Measurements from ENCODE around the gene CCDC127.

The CCDC127 gene

DNA sequence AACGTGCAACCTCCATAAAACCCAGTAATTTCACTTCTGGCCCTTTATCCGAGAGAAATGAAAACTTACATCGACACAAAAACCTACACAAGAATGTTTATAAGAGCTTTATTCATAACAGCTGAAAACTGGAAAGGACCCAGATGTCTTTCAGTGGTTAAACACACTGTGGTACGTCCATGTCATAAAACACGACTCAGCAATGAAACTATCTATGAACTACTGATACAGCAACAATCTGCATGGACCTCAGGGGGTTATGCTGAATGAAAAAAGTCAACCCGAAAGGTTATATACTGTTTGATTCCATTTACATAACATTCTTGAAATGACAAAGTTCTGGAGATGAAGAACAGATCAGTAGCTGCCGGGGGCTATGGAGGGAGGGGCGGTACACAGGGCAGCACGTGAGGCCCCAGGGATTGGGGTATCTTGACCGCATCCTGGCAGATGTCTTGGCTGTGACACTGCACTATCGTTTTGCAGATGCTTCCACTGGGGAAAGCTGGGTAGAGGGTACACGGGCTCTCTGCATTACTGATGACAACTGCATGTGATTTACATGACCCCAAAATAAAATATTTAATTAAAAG, 4.1 kb downstream of the CCDC127 start:
- TF ChIP-seq, protein P1, sequence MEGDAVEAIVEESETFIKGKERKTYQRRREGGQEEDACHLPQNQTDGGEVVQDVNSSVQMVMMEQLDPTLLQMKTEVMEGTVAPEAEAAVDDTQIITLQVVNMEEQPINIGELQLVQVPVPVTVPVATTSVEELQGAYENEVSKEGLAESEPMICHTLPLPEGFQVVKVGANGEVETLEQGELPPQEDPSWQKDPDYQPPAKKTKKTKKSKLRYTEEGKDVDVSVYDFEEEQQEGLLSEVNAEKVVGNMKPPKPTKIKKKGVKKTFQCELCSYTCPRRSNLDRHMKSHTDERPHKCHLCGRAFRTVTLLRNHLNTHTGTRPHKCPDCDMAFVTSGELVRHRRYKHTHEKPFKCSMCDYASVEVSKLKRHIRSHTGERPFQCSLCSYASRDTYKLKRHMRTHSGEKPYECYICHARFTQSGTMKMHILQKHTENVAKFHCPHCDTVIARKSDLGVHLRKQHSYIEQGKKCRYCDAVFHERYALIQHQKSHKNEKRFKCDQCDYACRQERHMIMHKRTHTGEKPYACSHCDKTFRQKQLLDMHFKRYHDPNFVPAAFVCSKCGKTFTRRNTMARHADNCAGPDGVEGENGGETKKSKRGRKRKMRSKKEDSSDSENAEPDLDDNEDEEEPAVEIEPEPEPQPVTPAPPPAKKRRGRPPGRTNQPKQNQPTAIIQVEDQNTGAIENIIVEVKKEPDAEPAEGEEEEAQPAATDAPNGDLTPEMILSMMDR (IDR thresholded peaks at IDR 0.05; ENCODE audit: poor library complexity, severe bottlenecking): no peak
- Histone ChIP-seq H3K27ac (ENCODE audit: poor library complexity, severe bottlenecking) (no peak overlapping the region), H3K4me1 (ENCODE audit: insufficient read depth, poor library complexity, severe bottlenecking) (peaks cover 3% of the 10 kb centered on the region), H3K27me3 (ENCODE audit: insufficient read depth, poor library complexity, severe bottlenecking) (no peaks in the 10 kb centered on the region), H3K36me3 (ENCODE audit: low read depth) (peaks cover 7% of the 10 kb centered on the region), H3K4me3 (ENCODE audit: severe bottlenecking) (no peak overlapping the region), H3K9me3 (ENCODE audit: severe bottlenecking) (no peaks in the 10 kb centered on the region)
- no peak for ATAC-seq (ENCODE audit: low read depth)
- no peak for DNase-seq (ENCODE audit: low spot score)

- Histone ChIP-seq H3K36me3 (ENCODE audit: low read depth) (peaks cover 26% of the 10 kb centered on the region), H3K4me1 (ENCODE audit: insufficient read depth, poor library complexity, severe bottlenecking) (no peaks in the 10 kb centered on the region), H3K4me3 (ENCODE audit: severe bottlenecking) (no peak overlapping the region), H3K27ac (ENCODE audit: poor library complexity, severe bottlenecking) (no peak overlapping the region), H3K27me3 (ENCODE audit: insufficient read depth, poor library complexity, severe bottlenecking) (no peaks in the 10 kb centered on the region), H3K9me3 (ENCODE audit: severe bottlenecking) (no peaks in the 10 kb centered on the region)
- TF ChIP-seq, protein P1 (IDR thresholded peaks at IDR 0.05; ENCODE audit: poor library complexity, severe bottlenecking): no peak
- DNase-seq (ENCODE audit: low spot score): no peak
- no peak for ATAC-seq (ENCODE audit: low read depth)
These were observed 9.4 kb downstream of the CCDC127 start for GRCh38 chr5:208449-209114.

DNA sequence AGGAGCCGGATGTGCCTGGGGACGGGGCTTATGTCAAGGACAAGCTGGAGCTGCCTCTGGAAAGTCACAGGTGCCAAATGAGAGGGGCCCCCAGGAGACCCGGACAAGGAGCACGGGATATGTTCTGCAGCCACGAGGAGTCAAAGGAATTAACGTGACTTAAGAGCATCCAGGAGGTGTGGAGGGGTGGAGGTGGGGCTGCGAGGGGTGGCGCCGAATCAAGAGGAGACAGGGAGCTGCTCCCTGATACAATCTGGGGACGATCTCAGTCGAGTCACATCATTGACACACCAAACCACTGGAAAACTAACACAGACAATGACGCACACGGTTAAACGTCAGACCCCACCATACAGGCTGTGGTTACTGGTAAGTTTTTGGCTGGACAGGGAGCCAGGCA, 10.4 kb downstream of the CCDC127 start:
- TF ChIP-seq, protein P1 (IDR thresholded peaks at IDR 0.05; ENCODE audit: poor library complexity, severe bottlenecking): no peak
- H3K4me1 ChIP-seq (ENCODE audit: insufficient read depth, poor library complexity, severe bottlenecking): no peaks in the 10 kb centered on the region
- peaks cover 26% of the 10 kb centered on the region for H3K36me3 ChIP-seq (ENCODE audit: low read depth)
- DNase-seq (ENCODE audit: low spot score) (no peak), ATAC-seq (ENCODE audit: low read depth) (no peak)
- no peaks in the 10 kb centered on the region for H3K9me3 ChIP-seq (ENCODE audit: severe bottlenecking)
- no peak overlapping the region for H3K27ac ChIP-seq (ENCODE audit: poor library complexity, severe bottlenecking)
- no peaks in the 10 kb centered on the region for H3K27me3 ChIP-seq (ENCODE audit: insufficient read depth, poor library complexity, severe bottlenecking)
- no peak overlapping the region for H3K4me3 ChIP-seq (ENCODE audit: severe bottlenecking)

GRCh38 chr5:206927-207536, 10.9 kb downstream of the CCDC127 start:
- ATAC-seq (ENCODE audit: low read depth): no peak
- Histone ChIP-seq H3K27me3 (ENCODE audit: insufficient read depth, poor library complexity, severe bottlenecking) (no peaks in the 10 kb centered on the region), H3K36me3 (ENCODE audit: low read depth) (peaks cover 26% of the 10 kb centered on the region), H3K9me3 (ENCODE audit: severe bottlenecking) (no peaks in the 10 kb centered on the region), H3K4me3 (ENCODE audit: severe bottlenecking) (no peak overlapping the region), H3K4me1 (ENCODE audit: insufficient read depth, poor library complexity, severe bottlenecking) (no peaks in the 10 kb centered on the region), H3K27ac (ENCODE audit: poor library complexity, severe bottlenecking) (no peak overlapping the region)
- TF ChIP-seq, protein P1 (IDR thresholded peaks at IDR 0.05; ENCODE audit: poor library complexity, severe bottlenecking): no peak
- DNase-seq (ENCODE audit: low spot score): no peak

- peaks cover 26% of the 10 kb centered on the region for H3K36me3 ChIP-seq (ENCODE audit: low read depth)
- H3K9me3 ChIP-seq (ENCODE audit: severe bottlenecking): no peaks in the 10 kb centered on the region
- TF ChIP-seq, protein P1 (IDR thresholded peaks at IDR 0.05; ENCODE audit: poor library complexity, severe bottlenecking): no peak
- ATAC-seq (ENCODE audit: low read depth): no peak
- DNase-seq (ENCODE audit: low spot score): no peak
- no peaks in the 10 kb centered on the region for H3K27me3 ChIP-seq (ENCODE audit: insufficient read depth, poor library complexity, severe bottlenecking)
- H3K4me3 ChIP-seq (ENCODE audit: severe bottlenecking): no peak overlapping the region
- H3K4me1 ChIP-seq (ENCODE audit: insufficient read depth, poor library complexity, severe bottlenecking): no peaks in the 10 kb centered on the region
- H3K27ac ChIP-seq (ENCODE audit: poor library complexity, severe bottlenecking): no peak overlapping the region
These were observed 11.5 kb downstream of the CCDC127 start for GRCh38 chr5:206406-206805.

Measured in RWPE2 (cell line).